ENCODE data around the gene FOXP2. TPM values are rescaled to one million over a fixed set of nuclear protein-coding genes. Genes with fewer than 3 reads are reported as not detected.

The FOXP2 gene
- total RNA-seq, 1 donor from 2014 or later = not detected

DNA sequence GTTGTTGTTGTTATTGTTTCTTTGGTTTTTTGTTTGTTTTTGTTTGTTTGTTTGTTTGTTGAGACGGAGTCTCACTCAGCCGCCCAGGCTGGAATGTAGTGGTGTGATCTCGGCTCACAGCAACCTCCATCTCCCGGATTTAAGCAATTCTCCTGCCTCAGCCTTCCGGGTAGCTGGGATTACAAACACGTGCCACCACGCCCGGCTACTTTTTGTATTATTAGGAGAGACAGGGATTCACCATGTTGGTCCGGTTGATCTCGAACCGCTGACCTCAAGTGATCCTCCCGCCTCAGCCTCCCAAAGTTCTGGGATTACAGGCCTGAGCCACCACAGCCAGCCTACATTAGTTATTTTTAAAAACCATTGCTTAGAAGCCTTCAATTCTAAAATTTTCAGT is 45.0 kb downstream of the FOXP2 start:
- no peaks in the 10 kb centered on the region for H3K27me3 Mint-ChIP-seq
- H3K9me3 Mint-ChIP-seq = no peaks in the 10 kb centered on the region
- H3K4me1 Mint-ChIP-seq = no peaks in the 10 kb centered on the region
- no peak overlapping the region for H3K27ac Mint-ChIP-seq
- H3K36me3 Mint-ChIP-seq (ENCODE audit: low read depth) = no peaks in the 10 kb centered on the region
- ATAC-seq (ENCODE audit: low read depth) (no peak), DNase-seq (no peak)
- ChIA-PET POLR2A (no interaction called here), CTCF (no interaction called here)
- no peak overlapping the region for H3K4me3 Mint-ChIP-seq
- TF ChIP-seq, protein P1, sequence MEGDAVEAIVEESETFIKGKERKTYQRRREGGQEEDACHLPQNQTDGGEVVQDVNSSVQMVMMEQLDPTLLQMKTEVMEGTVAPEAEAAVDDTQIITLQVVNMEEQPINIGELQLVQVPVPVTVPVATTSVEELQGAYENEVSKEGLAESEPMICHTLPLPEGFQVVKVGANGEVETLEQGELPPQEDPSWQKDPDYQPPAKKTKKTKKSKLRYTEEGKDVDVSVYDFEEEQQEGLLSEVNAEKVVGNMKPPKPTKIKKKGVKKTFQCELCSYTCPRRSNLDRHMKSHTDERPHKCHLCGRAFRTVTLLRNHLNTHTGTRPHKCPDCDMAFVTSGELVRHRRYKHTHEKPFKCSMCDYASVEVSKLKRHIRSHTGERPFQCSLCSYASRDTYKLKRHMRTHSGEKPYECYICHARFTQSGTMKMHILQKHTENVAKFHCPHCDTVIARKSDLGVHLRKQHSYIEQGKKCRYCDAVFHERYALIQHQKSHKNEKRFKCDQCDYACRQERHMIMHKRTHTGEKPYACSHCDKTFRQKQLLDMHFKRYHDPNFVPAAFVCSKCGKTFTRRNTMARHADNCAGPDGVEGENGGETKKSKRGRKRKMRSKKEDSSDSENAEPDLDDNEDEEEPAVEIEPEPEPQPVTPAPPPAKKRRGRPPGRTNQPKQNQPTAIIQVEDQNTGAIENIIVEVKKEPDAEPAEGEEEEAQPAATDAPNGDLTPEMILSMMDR (IDR thresholded peaks at IDR 0.05) = no peak
- intact Hi-C loops (cut with micrococcal nuclease) = no loop called here

DNA sequence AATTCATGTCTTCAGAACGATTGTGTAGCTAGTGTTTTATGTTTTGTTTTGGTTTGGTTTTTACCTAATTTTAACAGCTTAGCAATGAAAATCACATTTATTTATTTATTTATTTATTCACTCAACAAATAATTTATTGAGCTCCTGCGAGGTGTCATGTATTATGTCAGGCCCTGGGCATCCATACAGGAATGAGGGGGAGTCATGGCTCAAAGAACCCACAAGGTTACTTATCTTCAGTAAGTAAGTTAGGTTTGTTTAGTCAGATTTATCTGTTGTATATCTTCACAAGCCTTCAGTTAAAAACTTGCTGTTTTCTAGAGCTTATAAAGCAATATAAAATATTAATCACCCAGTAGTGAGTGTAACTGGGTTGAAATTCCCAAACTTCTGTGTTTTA is 45.4 kb downstream of the FOXP2 start:
- no peak overlapping the region for H3K27ac Mint-ChIP-seq
- H3K27me3 Mint-ChIP-seq = no peaks in the 10 kb centered on the region
- TF ChIP-seq, protein P1 (IDR thresholded peaks at IDR 0.05) = no peak
- H3K4me1 Mint-ChIP-seq = no peaks in the 10 kb centered on the region
- ATAC-seq (ENCODE audit: low read depth) (no peak), DNase-seq (no peak)
- CTCF ChIA-PET = no interaction called here
- POLR2A ChIA-PET = no interaction called here
- no peak overlapping the region for H3K4me3 Mint-ChIP-seq
- no peaks in the 10 kb centered on the region for H3K36me3 Mint-ChIP-seq (ENCODE audit: low read depth)
- intact Hi-C loops (cut with micrococcal nuclease) = no loop called here
- no peaks in the 10 kb centered on the region for H3K9me3 Mint-ChIP-seq

DNA sequence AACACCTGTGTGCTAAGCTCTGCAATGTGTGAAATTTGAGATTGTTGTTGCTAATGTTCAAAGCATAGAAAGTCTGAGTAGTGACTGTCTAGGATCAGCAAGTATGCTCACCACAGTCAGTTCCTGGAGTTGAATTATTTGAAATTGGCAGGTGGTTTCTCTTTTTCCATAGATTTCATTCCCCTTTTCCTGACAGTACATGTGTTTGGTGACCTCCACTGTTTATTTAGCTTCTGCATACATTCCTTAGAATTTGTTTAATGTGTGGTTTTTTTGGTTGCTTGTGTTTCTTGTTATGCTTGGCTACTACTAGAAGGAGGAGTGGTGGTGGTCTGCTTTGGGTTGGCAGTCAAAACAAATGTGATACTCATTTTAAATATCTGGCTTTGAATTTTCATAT is 52.3 kb downstream of the FOXP2 start:
- TF ChIP-seq, protein P1 (IDR thresholded peaks at IDR 0.05) = no peak
- DNase-seq (no peak), ATAC-seq (ENCODE audit: low read depth) (no peak)
- Mint-ChIP-seq H3K4me1 (no peaks in the 10 kb centered on the region), H3K4me3 (no peak overlapping the region), H3K27ac (no peak overlapping the region), H3K9me3 (no peaks in the 10 kb centered on the region), H3K27me3 (no peaks in the 10 kb centered on the region), H3K36me3 (ENCODE audit: low read depth) (no peaks in the 10 kb centered on the region)
- CTCF ChIA-PET = no interaction called here
- intact Hi-C loops (cut with micrococcal nuclease) = no loop called here
- POLR2A ChIA-PET = no interaction called here

DNA sequence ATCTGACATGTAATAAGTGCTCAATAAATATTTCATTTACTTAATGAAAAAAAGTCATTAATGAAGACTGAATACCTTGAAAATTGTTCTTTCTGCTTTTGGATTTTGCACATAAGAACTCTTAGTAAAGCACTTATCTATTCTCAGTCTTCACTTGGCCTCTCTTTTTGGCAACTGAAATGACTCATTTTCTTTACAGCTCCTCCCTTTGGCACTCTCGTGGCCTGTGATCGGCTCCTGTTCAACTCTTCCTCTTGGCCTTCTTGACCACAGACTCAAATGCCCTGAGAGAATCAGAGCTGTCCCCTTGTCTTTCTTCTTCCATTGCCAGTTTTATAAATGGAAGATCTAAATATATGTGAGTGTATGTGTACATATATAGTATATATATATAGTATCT is 54.2 kb downstream of the FOXP2 start:
- ATAC-seq (ENCODE audit: low read depth) = no peak
- POLR2A ChIA-PET = no interaction called here
- intact Hi-C loops (cut with micrococcal nuclease) = no loop called here

DNA sequence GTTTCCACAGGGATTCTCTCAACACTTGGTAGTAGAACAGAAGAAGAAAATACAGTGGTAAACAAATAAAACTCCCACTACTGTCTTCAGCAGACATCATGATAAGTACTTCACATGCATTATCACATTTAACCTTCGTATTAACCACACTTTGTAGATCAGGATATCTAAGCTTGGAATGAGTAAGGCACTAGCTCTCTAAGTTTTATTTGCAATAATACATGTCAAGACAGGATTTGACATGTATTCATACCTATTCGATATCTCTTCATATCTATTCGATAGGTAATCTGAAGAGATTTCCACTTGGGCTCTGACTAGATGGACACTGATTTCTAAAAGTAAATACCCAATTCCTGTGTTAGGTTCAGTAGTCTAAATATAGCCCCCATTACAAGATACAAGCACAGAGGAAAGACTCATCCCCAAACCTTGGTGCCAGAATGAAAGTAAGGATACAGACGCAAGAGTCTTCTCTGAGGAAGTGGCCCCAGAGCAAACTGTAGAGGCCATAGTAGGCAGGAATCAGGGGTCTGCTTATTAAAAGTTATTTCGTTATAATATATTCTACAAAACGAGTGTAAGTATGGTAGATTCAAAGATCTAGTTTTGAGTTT is 58.4 kb downstream of the FOXP2 start:
- ATAC-seq (ENCODE audit: low read depth) = no peak
- DNase-seq = no peak
- Mint-ChIP-seq H3K27me3 (no peaks in the 10 kb centered on the region), H3K36me3 (ENCODE audit: low read depth) (no peaks in the 10 kb centered on the region), H3K27ac (no peak overlapping the region), H3K9me3 (no peaks in the 10 kb centered on the region), H3K4me1 (no peaks in the 10 kb centered on the region), H3K4me3 (no peak overlapping the region)
- intact Hi-C loops (cut with micrococcal nuclease) = no loop called here
- CTCF ChIA-PET = no interaction called here
- TF ChIP-seq, protein P1 (IDR thresholded peaks at IDR 0.05) = no peak
- POLR2A ChIA-PET = no interaction called here

More for the DNA sequence above, 54.2 kb downstream of the FOXP2 start:
- Mint-ChIP-seq H3K27ac (no peak overlapping the region), H3K27me3 (no peaks in the 10 kb centered on the region), H3K36me3 (ENCODE audit: low read depth) (no peaks in the 10 kb centered on the region), H3K9me3 (no peaks in the 10 kb centered on the region), H3K4me1 (no peaks in the 10 kb centered on the region), H3K4me3 (no peak overlapping the region)
- no peak for DNase-seq
- TF ChIP-seq, protein P1 (IDR thresholded peaks at IDR 0.05) = no peak
- CTCF ChIA-PET = no interaction called here

Data from activated B cell treated with CpG ODN at 0.5 μM for 24 hours (primary cell).